Effector memory CD4-positive, alpha-beta T cell (primary cell): ENCODE data around the gene PLEKHD1.

Experiments used
- DNase-seq, 3 donors: peaks; one replicate each; pipeline ENCODE4 v3.0.0-alpha.2; 2020
- H3K27ac ChIP-seq: 2 replicates; pipeline ENCODE4 v1.7.0; 2013; ENCODE audit warnings: mild to moderate bottlenecking, low read length, moderate library complexity; ENCODE audit not compliant: insufficient read depth, poor library complexity, severe bottlenecking
- H3K27me3 ChIP-seq: replicated peaks from 2 replicates; pipeline ENCODE4 v1.7.0; 2013; ENCODE audit warnings: mild to moderate bottlenecking, low read length; ENCODE audit not compliant: insufficient read depth, control insufficient read depth, poor library complexity, severe bottlenecking
- H3K36me3 ChIP-seq: 2 replicates; pipeline ENCODE4 v1.7.0; 2013; ENCODE audit warnings: mild to moderate bottlenecking, low read length, moderate library complexity; ENCODE audit not compliant: control insufficient read depth, insufficient read depth
- H3K4me1 ChIP-seq: 2 replicates; pipeline ENCODE4 v1.7.0; 2013; ENCODE audit warnings: low read length, mild to moderate bottlenecking; ENCODE audit not compliant: control insufficient read depth, insufficient read depth, poor library complexity, severe bottlenecking
- H3K4me3 ChIP-seq: 2 replicates; pipeline ENCODE4 v1.7.0; 2013; ENCODE audit warnings: low read length, low read depth, mild to moderate bottlenecking; ENCODE audit not compliant: insufficient read depth, poor library complexity, severe bottlenecking
- H3K9me3 ChIP-seq: 2 replicates; pipeline ENCODE4 v1.7.0; 2013; ENCODE audit warnings: mild to moderate bottlenecking, low read length, moderate library complexity; ENCODE audit not compliant: control insufficient read depth

Gene PLEKHD1

GRCh38 chr14:69540654-69541335, 56.3 kb downstream of the PLEKHD1 start:
- DNase-seq = no peak
- Histone ChIP-seq H3K4me1 (no peaks in the 10 kb centered on the region), H3K36me3 (no peaks in the 10 kb centered on the region), H3K4me3 (no peak overlapping the region), H3K9me3 (no peaks in the 10 kb centered on the region), H3K27me3 (no peaks in the 10 kb centered on the region), H3K27ac (no peak overlapping the region)

DNA sequence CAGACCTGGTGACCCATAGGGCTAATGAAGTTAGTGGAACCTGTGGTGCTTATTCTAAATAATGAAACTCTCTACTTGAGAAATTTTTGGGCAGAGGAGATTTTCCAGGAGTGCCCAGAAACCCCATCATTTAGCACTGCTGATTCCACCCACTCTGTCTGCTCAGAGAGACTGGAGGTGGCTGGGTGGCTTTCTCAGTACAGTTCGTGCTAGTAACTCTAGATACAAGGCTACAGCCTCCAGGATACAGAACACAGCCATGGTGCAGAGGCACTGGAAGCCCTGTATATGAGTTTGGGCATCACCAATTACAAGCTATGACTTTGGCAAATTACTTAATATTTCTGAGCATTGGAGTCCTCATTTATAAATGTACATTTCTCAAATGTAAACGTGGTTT, 57.8 kb downstream of the PLEKHD1 start:
- H3K4me1 ChIP-seq = no peaks in the 10 kb centered on the region
- DNase-seq = no peak
- no peaks in the 10 kb centered on the region for H3K36me3 ChIP-seq
- H3K4me3 ChIP-seq = no peak overlapping the region
- H3K9me3 ChIP-seq = no peaks in the 10 kb centered on the region
- H3K27ac ChIP-seq = no peak overlapping the region
- H3K27me3 ChIP-seq = no peaks in the 10 kb centered on the region

DNA sequence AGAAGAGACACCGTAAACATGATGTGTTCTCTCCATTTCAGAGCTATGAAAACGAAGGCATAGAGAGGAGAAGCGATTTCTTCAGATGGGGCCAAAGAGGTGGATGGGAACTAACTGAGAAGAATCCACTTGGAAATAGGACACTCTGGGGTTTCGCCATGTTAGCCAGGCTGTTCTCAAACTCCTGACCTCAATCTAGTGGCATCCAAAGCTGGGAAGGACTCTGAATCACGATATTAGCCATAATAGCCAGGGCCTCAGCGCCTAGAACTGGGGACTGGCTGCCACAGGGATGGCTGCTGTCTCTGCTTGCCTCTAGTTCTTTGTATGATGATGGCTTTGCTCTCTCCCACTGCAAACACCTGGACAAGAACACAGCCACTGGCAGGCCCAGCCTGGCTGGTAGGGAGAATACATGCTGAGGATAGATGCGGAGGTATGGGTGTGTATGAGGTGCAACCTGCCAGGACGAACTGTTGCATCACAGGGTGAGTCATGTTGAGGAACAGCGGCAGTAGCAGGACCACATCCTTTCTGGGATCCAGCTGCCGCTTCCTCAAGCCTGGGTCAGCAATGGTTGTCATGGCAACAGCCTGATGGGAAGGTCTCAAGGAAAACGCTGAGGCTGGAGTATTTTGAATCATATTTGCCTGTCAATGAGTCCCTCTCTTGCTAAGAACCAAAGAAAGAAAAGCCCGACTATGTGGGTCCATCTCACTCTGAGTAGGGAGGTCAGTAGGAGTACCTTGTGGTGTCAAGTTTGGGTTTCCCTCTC, 59.0 kb downstream of the PLEKHD1 start:
- peak in 2 of 3 donors; percentile 3 to 5 for DNase-seq
- H3K4me1 ChIP-seq = no peaks in the 10 kb centered on the region
- peaks cover 8% of the 10 kb centered on the region for H3K27me3 ChIP-seq
- no peak overlapping the region for H3K4me3 ChIP-seq
- no peak overlapping the region for H3K27ac ChIP-seq
- H3K36me3 ChIP-seq = no peaks in the 10 kb centered on the region
- no peaks in the 10 kb centered on the region for H3K9me3 ChIP-seq

DNA sequence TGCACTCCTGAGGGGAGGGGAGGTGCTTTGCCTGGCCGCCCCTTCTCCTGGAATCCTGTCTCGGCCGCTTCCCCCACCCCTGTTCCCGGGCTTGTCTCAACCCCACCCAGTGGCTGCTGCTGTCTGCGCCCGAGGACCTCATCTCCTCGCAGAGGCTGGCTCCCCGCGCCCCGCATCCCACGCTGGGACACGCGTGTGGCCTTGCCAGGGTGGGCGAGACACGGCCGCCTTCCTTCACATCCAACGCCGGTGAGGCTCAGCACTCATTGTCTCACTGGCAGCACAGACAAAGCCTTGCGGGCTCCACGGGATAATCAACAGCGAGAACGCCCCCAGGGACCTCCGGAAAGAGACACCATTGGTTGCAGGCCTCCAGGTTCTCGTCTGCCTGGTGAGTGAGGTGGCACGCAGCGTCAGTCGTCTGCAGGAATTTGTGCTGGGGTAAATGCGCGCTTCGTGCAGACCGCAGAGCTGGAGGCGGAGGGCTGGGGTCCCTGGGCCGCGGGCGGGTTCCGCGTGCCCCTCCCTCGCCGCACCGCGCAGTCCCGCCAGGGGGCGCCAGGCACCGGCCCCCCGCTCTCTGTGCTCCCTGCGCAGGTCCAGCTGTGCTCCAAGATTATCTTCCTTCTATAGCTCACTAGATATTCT, 63.3 kb downstream of the PLEKHD1 start:
- DNase-seq = no peak

GRCh38 chr14:69548566-69548965, 64.0 kb downstream of the PLEKHD1 start:
- H3K27me3 ChIP-seq = peaks cover 12% of the 10 kb centered on the region

More for the DNA sequence above, 63.3 kb downstream of the PLEKHD1 start:
- no peaks in the 10 kb centered on the region for H3K9me3 ChIP-seq
- no peaks in the 10 kb centered on the region for H3K4me1 ChIP-seq
- no peak overlapping the region for H3K27ac ChIP-seq
- no peak overlapping the region for H3K4me3 ChIP-seq
- no peaks in the 10 kb centered on the region for H3K36me3 ChIP-seq
- H3K27me3 ChIP-seq = peaks cover 12% of the 10 kb centered on the region

GRCh38 chr14:69551511-69551910, 67.0 kb downstream of the PLEKHD1 start:
- Histone ChIP-seq H3K9me3 (no peaks in the 10 kb centered on the region), H3K27ac (no peak overlapping the region), H3K36me3 (no peaks in the 10 kb centered on the region), H3K4me1 (no peaks in the 10 kb centered on the region), H3K4me3 (no peak overlapping the region), H3K27me3 (peaks cover 12% of the 10 kb centered on the region)
- DNase-seq = no peak

More at GRCh38 chr14:69548566-69548965, 64.0 kb downstream of the PLEKHD1 start:
- no peak for DNase-seq
- Histone ChIP-seq H3K4me3 (no peak overlapping the region), H3K4me1 (no peaks in the 10 kb centered on the region), H3K9me3 (no peaks in the 10 kb centered on the region), H3K36me3 (no peaks in the 10 kb centered on the region), H3K27ac (no peak overlapping the region)

- Histone ChIP-seq H3K4me3 (no peak overlapping the region), H3K27ac (no peak overlapping the region), H3K4me1 (no peaks in the 10 kb centered on the region), H3K27me3 (peaks cover 5% of the 10 kb centered on the region), H3K36me3 (no peaks in the 10 kb centered on the region), H3K9me3 (no peaks in the 10 kb centered on the region)
- no peak for DNase-seq
Measured at GRCh38 chr14:69553252-69553651, 68.7 kb downstream of the PLEKHD1 start.

GRCh38 chr14:69554500-69554899, 70.0 kb downstream of the PLEKHD1 start:
- no peak overlapping the region for H3K4me3 ChIP-seq
- H3K4me1 ChIP-seq = no peaks in the 10 kb centered on the region
- H3K27me3 ChIP-seq = peaks cover 5% of the 10 kb centered on the region

GRCh38 chr14:69558774-69559173, 74.2 kb downstream of the PLEKHD1 start:
- H3K4me3 ChIP-seq = no peak overlapping the region
- no peaks in the 10 kb centered on the region for H3K36me3 ChIP-seq
- no peak overlapping the region for H3K27ac ChIP-seq
- peaks cover 11% of the 10 kb centered on the region for H3K27me3 ChIP-seq
- no peaks in the 10 kb centered on the region for H3K4me1 ChIP-seq
- no peaks in the 10 kb centered on the region for H3K9me3 ChIP-seq
- no peak for DNase-seq

More at GRCh38 chr14:69554500-69554899, 70.0 kb downstream of the PLEKHD1 start:
- DNase-seq = no peak
- H3K36me3 ChIP-seq = no peaks in the 10 kb centered on the region
- no peak overlapping the region for H3K27ac ChIP-seq
- H3K9me3 ChIP-seq = no peaks in the 10 kb centered on the region

DNA sequence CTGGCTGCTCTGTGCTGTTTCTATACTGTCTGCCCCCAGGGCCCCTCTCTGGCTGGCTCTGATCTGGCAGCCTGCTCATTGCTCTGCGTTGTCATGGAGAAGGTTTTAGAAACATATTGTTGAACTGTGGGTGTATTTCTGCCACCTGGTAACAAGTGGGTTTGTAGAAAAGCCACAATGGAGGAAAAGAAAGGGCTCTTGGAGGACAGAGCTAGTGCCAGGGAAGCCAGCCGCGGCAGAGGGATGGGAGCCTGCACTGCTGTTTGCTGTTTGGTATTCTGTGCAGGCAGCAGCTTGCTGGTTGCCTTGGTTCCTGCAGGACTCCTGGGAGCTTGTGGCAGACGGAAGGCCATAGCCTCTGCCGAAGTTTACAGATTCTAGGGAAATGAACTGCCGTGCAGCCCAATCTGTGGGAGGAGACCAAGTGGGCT, 75.1 kb downstream of the PLEKHD1 start:
- DNase-seq = no peak
- Histone ChIP-seq H3K27ac (no peak overlapping the region), H3K9me3 (no peaks in the 10 kb centered on the region), H3K36me3 (no peaks in the 10 kb centered on the region), H3K4me3 (no peak overlapping the region), H3K27me3 (peaks cover 13% of the 10 kb centered on the region), H3K4me1 (no peaks in the 10 kb centered on the region)
